Astrocyte of the cerebellum (primary cell): ENCODE data around the gene FMO5.

Experiments
- DNase-seq: peaks from one replicate; pipeline ENCODE4 v3.0.0-alpha.2; 2011; ENCODE audit warnings: low read depth
- H3K4me3 ChIP-seq: 2 replicates; pipeline ENCODE4 v1.5.1; 2011; ENCODE audit warnings: mild to moderate bottlenecking, low read depth, low read length, moderate library complexity
- CTCF ChIP-seq: IDR thresholded peaks from 2 replicates; pipeline ENCODE4 v1.5.1; 2012; ENCODE audit warnings: low read length, low read depth, moderate library complexity, mild to moderate bottlenecking; ENCODE audit errors: missing control alignments
- in situ Hi-C: cut with HindIII; loops from 2 replicates; pipeline ENCODE4 v1.10.0; 2017; ENCODE audit warnings: low sequenced_read_pairs

FMO5 gene

GRCh38 chr1:147214325-147214724 lies 10.8 kb downstream of the FMO5 start:
- TF ChIP-seq CTCF = no peak
- no peak for DNase-seq
- in situ Hi-C loops = no loop called here
- H3K4me3 ChIP-seq = no peak overlapping the region

- no peak for TF ChIP-seq CTCF
- H3K4me3 ChIP-seq = no peak overlapping the region
- in situ Hi-C loops = no loop called here
- DNase-seq = no peak
Observed at GRCh38 chr1:147213271-147213670, 11.9 kb downstream of the FMO5 start.

GRCh38 chr1:147211577-147211976 lies 13.6 kb downstream of the FMO5 start:
- DNase-seq = no peak
- no peak for TF ChIP-seq CTCF
- no peak overlapping the region for H3K4me3 ChIP-seq
- in situ Hi-C loops = no loop called here

- in situ Hi-C loops = no loop called here
- no peak for DNase-seq
- TF ChIP-seq CTCF = no peak
- no peak overlapping the region for H3K4me3 ChIP-seq
Observed at GRCh38 chr1:147210987-147211386, 14.2 kb downstream of the FMO5 start.

- in situ Hi-C loops = no loop called here
- no peak for TF ChIP-seq CTCF
- H3K4me3 ChIP-seq = no peak overlapping the region
- no peak for DNase-seq
Observed at GRCh38 chr1:147209825-147210821, 15.0 kb downstream of the FMO5 start.

- no peak for TF ChIP-seq CTCF
- no peak for DNase-seq
- no peak overlapping the region for H3K4me3 ChIP-seq
- in situ Hi-C loops = no loop called here
Observed at GRCh38 chr1:147208619-147209018, 16.5 kb downstream of the FMO5 start.
